ENCODE results near the gene CTAGE9.
"Not testable (repeated sequence)": the region's sequence is repeated elsewhere in the genome, so short reads cannot be mapped to it uniquely, and the experiment has no call there.

The CTAGE9 gene

GRCh38 chr6:131710917-131711316 is at the start of gene CTAGE9:
CTAGE9 (minus strand) TSS chr6:131711017; CDS start chr6:131711017, 0 bp downstream.
- not testable (repeated sequence) for DNase-seq

GRCh38 chr6:131758920-131759319 is 48.1 kb upstream of the CTAGE9 start:
- no peak for DNase-seq

GRCh38 chr6:131756039-131756438 is 45.2 kb upstream of the CTAGE9 start:
- DNase-seq = no peak

- DNase-seq = no peak
Measured at GRCh38 chr6:131755597-131755996, 44.8 kb upstream of the CTAGE9 start.

GRCh38 chr6:131754715-131755567 is 44.1 kb upstream of the CTAGE9 start:
- no peak for DNase-seq

GRCh38 chr6:131754088-131754487 is 43.3 kb upstream of the CTAGE9 start:
- DNase-seq = no peak

GRCh38 chr6:131751012-131751715 is 40.3 kb upstream of the CTAGE9 start:
- DNase-seq = not testable (repeated sequence)

- DNase-seq = no peak
Measured at GRCh38 chr6:131749023-131749422, 38.2 kb upstream of the CTAGE9 start.

- DNase-seq = no peak
Measured at GRCh38 chr6:131747821-131748353, 37.1 kb upstream of the CTAGE9 start.

GRCh38 chr6:131745476-131745875 is 34.7 kb upstream of the CTAGE9 start:
- no peak for DNase-seq

- no peak for DNase-seq
Measured at GRCh38 chr6:131744432-131745287, 33.8 kb upstream of the CTAGE9 start.

GRCh38 chr6:131741688-131742393 is 31.0 kb upstream of the CTAGE9 start:
- no peak for DNase-seq

GRCh38 chr6:131740161-131740560 is 29.3 kb upstream of the CTAGE9 start:
- no peak for DNase-seq

GRCh38 chr6:131739136-131739535 is 28.3 kb upstream of the CTAGE9 start:
- no peak for DNase-seq

GRCh38 chr6:131736811-131737210 is 26.0 kb upstream of the CTAGE9 start:
- DNase-seq = no peak

- no peak for DNase-seq
Measured at GRCh38 chr6:131736003-131736596, 25.3 kb upstream of the CTAGE9 start.

GRCh38 chr6:131733376-131734016 is 22.7 kb upstream of the CTAGE9 start:
- DNase-seq = no peak

GRCh38 chr6:131731224-131731623 is 20.4 kb upstream of the CTAGE9 start:
- no peak for DNase-seq

GRCh38 chr6:131730264-131730663 is 19.4 kb upstream of the CTAGE9 start:
- DNase-seq = no peak

GRCh38 chr6:131729550-131729949 is 18.7 kb upstream of the CTAGE9 start:
- no peak for DNase-seq

- DNase-seq = no peak
Measured at GRCh38 chr6:131728296-131728939, 17.6 kb upstream of the CTAGE9 start.

Data from COR-L47 (cell line).